ENCODE data around the gene AHCYL1.

Gene AHCYL1

DNA sequence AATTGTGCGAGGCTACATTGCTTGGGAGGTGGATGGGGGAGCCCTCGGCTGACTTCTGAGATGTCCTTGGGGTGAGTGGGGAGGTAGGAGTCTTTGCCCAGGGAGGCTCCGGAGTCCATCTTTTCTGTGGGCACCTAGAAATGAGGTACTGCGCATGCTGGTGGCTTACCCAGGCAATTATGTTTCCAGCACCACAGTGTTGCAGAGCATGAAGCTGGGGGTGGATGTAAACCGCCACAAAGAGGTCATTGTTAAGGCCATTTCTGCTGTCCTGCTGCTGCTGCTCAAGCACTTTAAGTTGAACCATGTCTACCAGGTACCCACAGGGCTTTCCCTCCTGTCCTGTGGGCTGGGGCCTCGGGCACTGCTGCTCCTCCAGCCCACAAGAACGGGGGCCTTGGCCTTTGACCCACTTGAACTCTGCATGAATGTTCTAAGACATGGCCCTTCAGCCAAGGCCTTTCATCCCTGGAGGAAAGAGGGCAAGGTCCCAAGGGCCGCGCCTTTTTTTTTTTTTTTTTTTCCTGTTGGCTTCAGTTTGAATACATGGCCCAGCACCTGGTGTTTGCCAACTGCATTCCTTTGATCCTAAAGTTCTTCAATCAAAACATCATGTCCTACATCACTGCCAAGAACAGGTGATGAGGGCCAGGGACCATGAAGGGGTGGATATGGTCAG lies 64.5 kb downstream of the AHCYL1 start:
- no peaks in the 10 kb centered on the region for H3K79me2 ChIP-seq
- no peaks in the 10 kb centered on the region for H3K36me3 ChIP-seq (ENCODE audit: control insufficient read depth, insufficient read depth, low read length)
- H2AFZ ChIP-seq: no peak overlapping the region
- H3K27me3 ChIP-seq (ENCODE audit: control insufficient read depth, insufficient read depth, low read length): no peaks in the 10 kb centered on the region
- TF ChIP-seq, protein P1, sequence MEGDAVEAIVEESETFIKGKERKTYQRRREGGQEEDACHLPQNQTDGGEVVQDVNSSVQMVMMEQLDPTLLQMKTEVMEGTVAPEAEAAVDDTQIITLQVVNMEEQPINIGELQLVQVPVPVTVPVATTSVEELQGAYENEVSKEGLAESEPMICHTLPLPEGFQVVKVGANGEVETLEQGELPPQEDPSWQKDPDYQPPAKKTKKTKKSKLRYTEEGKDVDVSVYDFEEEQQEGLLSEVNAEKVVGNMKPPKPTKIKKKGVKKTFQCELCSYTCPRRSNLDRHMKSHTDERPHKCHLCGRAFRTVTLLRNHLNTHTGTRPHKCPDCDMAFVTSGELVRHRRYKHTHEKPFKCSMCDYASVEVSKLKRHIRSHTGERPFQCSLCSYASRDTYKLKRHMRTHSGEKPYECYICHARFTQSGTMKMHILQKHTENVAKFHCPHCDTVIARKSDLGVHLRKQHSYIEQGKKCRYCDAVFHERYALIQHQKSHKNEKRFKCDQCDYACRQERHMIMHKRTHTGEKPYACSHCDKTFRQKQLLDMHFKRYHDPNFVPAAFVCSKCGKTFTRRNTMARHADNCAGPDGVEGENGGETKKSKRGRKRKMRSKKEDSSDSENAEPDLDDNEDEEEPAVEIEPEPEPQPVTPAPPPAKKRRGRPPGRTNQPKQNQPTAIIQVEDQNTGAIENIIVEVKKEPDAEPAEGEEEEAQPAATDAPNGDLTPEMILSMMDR (IDR thresholded peaks at IDR 0.05): no peak
- H3K4me3 ChIP-seq (ENCODE audit: low read depth, low read length): no peak overlapping the region
- no peak overlapping the region for H3K4me2 ChIP-seq (ENCODE audit: low read length)
- no peak overlapping the region for H3K9ac ChIP-seq
- no peak overlapping the region for H3K27ac ChIP-seq
- no peaks in the 10 kb centered on the region for H3K9me3 ChIP-seq (ENCODE audit: control insufficient read depth, low read length)
- H3K4me1 ChIP-seq: peaks cover 1% of the 10 kb centered on the region

- Histone ChIP-seq H3K27me3 (ENCODE audit: control insufficient read depth, insufficient read depth, low read length) (no peaks in the 10 kb centered on the region), H3K4me2 (ENCODE audit: low read length) (no peak overlapping the region), H3K9ac (no peak overlapping the region), H3K9me3 (ENCODE audit: control insufficient read depth, low read length) (no peaks in the 10 kb centered on the region), H2AFZ (no peak overlapping the region), H3K27ac (no peak overlapping the region), H3K79me2 (no peaks in the 10 kb centered on the region), H3K36me3 (ENCODE audit: control insufficient read depth, insufficient read depth, low read length) (no peaks in the 10 kb centered on the region), H3K4me1 (no peaks in the 10 kb centered on the region), H3K4me3 (ENCODE audit: low read depth, low read length) (no peak overlapping the region)
- TF ChIP-seq, protein P1 (IDR thresholded peaks at IDR 0.05): no peak
Observed at GRCh38 chr1:110049801-110050601, 65.4 kb downstream of the AHCYL1 start.

DNA sequence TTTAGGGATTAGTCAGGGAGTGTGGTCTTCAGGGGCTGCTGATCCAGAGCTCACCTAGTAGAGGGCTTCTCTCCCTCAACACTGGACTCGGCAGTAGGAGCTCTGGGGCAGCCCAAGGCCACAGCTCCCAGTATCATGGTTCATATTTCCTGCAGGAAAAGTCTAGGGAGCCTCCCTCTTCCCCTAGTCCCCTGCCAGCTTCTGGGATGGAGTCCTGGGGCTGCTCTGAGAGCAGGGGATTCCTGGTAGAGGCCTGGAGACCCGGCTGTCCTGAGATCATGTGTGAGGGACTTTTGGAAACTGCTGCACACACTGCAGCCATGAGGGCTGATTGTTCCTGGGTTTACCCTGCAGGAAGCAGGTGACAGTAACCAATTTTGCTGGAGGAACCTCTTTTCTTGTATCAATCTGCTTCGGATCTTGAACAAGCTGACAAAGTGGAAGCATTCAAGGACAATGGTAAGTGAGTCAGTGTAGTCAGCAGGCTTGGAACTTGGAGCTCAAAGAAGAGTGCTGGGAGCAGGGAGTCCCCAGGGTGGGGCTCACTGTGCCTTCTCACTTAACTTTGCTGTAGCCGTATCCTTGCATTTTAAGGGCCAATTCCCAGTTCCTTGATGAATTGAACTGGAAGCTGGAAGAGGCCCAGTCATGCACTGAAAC lies 66.2 kb downstream of the AHCYL1 start:
- Histone ChIP-seq H3K9ac (no peak overlapping the region), H3K27me3 (ENCODE audit: control insufficient read depth, insufficient read depth, low read length) (no peaks in the 10 kb centered on the region), H3K4me2 (ENCODE audit: low read length) (no peak overlapping the region), H3K27ac (no peak overlapping the region), H2AFZ (no peak overlapping the region), H3K9me3 (ENCODE audit: control insufficient read depth, low read length) (no peaks in the 10 kb centered on the region), H3K79me2 (no peaks in the 10 kb centered on the region), H3K36me3 (ENCODE audit: control insufficient read depth, insufficient read depth, low read length) (no peaks in the 10 kb centered on the region), H3K4me1 (no peaks in the 10 kb centered on the region), H3K4me3 (ENCODE audit: low read depth, low read length) (no peak overlapping the region)
- TF ChIP-seq, protein P1 (IDR thresholded peaks at IDR 0.05): no peak

DNA sequence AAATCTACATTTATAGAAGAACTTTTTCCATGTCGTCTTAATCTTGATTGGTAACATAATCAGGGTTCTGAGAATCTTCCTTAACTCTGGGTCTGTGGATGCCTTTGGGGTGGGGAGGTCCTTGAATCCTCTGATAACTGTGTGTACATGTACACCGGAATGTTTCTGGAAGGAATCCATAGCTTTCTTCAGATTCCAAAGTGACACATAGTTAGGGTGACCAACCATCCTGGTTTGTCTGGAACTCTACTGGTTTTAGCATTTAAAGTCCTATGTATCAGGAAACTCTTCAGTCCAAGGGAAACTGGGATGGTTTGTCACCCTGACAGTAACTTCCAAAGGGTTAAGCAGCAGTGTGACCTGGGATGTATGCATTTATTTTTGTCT lies 66.7 kb downstream of the AHCYL1 start:
- no peak overlapping the region for H3K27ac ChIP-seq
- H3K9me3 ChIP-seq (ENCODE audit: control insufficient read depth, low read length): no peaks in the 10 kb centered on the region
- H3K4me3 ChIP-seq (ENCODE audit: low read depth, low read length): no peak overlapping the region

More for the DNA sequence above, 66.7 kb downstream of the AHCYL1 start:
- TF ChIP-seq, protein P1 (IDR thresholded peaks at IDR 0.05): no peak
- Histone ChIP-seq H2AFZ (no peak overlapping the region), H3K4me1 (no peaks in the 10 kb centered on the region), H3K36me3 (ENCODE audit: control insufficient read depth, insufficient read depth, low read length) (no peaks in the 10 kb centered on the region), H3K27me3 (ENCODE audit: control insufficient read depth, insufficient read depth, low read length) (no peaks in the 10 kb centered on the region), H3K4me2 (ENCODE audit: low read length) (no peak overlapping the region), H3K9ac (no peak overlapping the region), H3K79me2 (no peaks in the 10 kb centered on the region)
